AG09309 (cell line): ENCODE measurements around the gene GNA15.

ENCODE experiments used
- DNase-seq: peaks from one replicate; pipeline ENCODE4 v3.0.0-alpha.2; 2010; ENCODE audit warnings: low read depth
- H3K4me3 ChIP-seq: 2 replicates; pipeline ENCODE4 v1.5.1; 2011; ENCODE audit warnings: mild to moderate bottlenecking, low read depth, low read length, moderate library complexity; ENCODE audit not compliant: control insufficient read depth
- TF ChIP-seq, protein P1 (sequence below): IDR thresholded peaks from 2 replicates; pipeline ENCODE4 v1.5.1; 2011; ENCODE audit warnings: mild to moderate bottlenecking, low read depth, low read length, inconsistent platforms; ENCODE audit not compliant: insufficient read depth, control insufficient read depth; ENCODE audit errors: missing control alignments

The GNA15 gene

DNA sequence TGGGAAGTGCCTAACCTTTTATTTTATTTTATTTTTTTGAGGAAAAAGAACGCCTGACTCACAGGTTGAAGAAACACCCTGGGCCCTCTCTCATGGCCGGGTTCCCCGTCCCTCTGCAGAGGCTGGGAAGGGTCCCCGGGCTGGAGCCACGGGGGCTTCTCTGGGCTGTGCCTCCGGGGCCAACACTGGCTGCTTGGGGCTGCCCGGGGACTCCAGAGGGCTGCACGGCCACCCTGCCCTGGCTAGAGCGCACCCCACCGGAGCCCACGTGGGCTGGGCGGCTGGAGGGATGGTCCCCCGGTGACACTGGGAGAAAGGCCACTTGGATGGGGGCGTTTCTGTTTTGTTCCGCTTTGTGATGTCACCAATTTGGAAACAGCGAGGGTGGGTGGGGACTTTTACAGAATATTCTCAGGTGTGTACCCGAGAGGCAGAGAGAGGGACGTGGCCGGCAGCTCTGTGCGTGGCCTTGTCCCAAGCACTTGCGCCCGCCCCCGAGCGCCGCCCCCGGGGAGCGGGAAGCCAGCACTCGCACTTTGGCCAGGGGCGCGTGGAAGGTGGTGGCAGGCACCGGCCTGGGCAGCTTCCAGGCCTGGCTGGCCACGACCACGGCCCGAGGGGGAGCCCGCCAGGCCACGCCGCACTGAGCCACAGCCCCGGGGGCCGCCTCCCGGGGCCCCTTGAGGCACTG lies 13.9 kb upstream of the GNA15 start:
- no peak for DNase-seq
- H3K4me3 ChIP-seq: no peak overlapping the region
- TF ChIP-seq, protein P1, sequence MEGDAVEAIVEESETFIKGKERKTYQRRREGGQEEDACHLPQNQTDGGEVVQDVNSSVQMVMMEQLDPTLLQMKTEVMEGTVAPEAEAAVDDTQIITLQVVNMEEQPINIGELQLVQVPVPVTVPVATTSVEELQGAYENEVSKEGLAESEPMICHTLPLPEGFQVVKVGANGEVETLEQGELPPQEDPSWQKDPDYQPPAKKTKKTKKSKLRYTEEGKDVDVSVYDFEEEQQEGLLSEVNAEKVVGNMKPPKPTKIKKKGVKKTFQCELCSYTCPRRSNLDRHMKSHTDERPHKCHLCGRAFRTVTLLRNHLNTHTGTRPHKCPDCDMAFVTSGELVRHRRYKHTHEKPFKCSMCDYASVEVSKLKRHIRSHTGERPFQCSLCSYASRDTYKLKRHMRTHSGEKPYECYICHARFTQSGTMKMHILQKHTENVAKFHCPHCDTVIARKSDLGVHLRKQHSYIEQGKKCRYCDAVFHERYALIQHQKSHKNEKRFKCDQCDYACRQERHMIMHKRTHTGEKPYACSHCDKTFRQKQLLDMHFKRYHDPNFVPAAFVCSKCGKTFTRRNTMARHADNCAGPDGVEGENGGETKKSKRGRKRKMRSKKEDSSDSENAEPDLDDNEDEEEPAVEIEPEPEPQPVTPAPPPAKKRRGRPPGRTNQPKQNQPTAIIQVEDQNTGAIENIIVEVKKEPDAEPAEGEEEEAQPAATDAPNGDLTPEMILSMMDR: no peak

- H3K4me3 ChIP-seq: no peak overlapping the region
- TF ChIP-seq, protein P1: no peak
- DNase-seq: no peak
Measured at GRCh38 chr19:3122512-3122870, 13.3 kb upstream of the GNA15 start.

GRCh38 chr19:3123088-3123721 lies 12.6 kb upstream of the GNA15 start:
- TF ChIP-seq, protein P1: no peak
- no peak overlapping the region for H3K4me3 ChIP-seq
- DNase-seq: no peak

DNA sequence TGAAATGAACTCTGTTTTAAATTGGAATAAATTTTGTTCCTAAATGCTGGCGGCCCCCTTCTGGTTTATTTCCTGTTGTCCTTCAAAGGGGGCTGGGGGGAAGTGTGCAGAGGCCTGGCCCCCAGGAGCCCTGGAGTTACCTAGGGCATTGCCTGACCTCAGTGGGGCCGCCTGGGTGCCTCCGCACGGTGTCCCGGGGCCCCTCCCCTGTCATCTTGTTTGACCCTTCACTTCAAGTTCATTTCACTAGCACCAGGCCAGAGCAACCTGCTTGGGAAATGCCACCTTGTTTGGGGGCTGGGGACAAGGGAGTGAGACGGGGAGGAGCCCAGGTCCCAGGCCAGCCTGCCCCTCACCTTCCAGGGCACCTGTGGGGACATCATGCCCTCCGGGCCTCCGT lies 11.9 kb upstream of the GNA15 start:
- no peak overlapping the region for H3K4me3 ChIP-seq
- TF ChIP-seq, protein P1: no peak
- DNase-seq: no peak

DNA sequence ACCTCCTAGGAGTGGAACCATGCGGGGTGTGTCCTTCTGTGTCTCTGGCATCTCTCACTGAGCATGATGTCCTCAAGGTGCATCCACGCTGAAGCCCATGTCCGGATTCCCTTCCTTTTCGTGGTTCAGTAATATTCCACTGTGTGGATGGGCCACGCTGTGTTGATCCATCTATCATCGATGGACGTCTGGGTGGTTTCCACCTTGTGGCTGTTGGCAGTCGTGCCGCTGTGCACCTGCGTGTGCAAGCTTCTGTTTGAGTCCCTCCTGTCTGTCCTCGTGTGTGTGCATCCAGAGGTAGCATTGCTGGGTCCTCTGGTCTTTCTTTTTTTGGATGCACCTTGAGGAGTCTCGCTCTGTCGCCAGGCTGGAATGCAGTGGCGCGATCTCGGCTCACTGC lies 11.2 kb upstream of the GNA15 start:
- TF ChIP-seq, protein P1: no peak
- no peak overlapping the region for H3K4me3 ChIP-seq
- DNase-seq: no peak

GRCh38 chr19:3125900-3126524 lies 9.8 kb upstream of the GNA15 start:
- DNase-seq: no peak
- no peak overlapping the region for H3K4me3 ChIP-seq
- TF ChIP-seq, protein P1: peak; percentile 85

- DNase-seq: peak; percentile 35
- TF ChIP-seq, protein P1: peak; percentile 49
- H3K4me3 ChIP-seq: no peak overlapping the region
Measured at GRCh38 chr19:3129112-3129511, 6.7 kb upstream of the GNA15 start.
